GM19239 (cell line): ENCODE measurements around the gene LCE1B.

Experiments used
- DNase-seq: peaks from one replicate; pipeline ENCODE4 v3.0.0; 2011; ENCODE audit warnings: low spot score; ENCODE audit not compliant: insufficient read length
- FAIRE-seq: peaks from 2 replicates; lab custom pipeline; 2011; peaks lifted over from hg19 to GRCh38; lab: Jason Lieb, UNC

The LCE1B gene

DNA sequence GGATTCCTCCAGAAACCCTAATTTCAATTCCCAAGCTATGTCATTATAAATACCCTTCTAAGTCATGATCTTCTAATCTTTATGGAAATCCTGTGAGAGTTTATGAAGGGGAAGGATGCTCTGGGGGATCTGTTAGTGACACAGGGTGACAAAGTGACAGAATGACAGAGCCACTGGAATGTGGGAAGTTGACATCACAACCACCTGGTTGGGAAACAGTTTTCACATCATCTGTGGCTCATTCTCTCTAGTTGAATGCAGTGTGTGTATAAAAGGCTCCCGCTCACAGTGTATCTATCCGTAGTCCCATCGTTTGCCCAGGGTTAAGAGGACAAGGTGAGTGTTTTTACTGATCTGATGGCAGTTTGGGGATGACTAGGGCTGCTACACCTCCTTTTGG lies 47.9 kb downstream of the LCE1B start, which contains the start of gene LCE7A:
Gene LCE7A (plus strand): TSS at position 301 of the 400 bp plus-strand sequence. CDS start 702 bp downstream, outside the sequence.
- no peak for DNase-seq
- FAIRE-seq = no peak

DNA sequence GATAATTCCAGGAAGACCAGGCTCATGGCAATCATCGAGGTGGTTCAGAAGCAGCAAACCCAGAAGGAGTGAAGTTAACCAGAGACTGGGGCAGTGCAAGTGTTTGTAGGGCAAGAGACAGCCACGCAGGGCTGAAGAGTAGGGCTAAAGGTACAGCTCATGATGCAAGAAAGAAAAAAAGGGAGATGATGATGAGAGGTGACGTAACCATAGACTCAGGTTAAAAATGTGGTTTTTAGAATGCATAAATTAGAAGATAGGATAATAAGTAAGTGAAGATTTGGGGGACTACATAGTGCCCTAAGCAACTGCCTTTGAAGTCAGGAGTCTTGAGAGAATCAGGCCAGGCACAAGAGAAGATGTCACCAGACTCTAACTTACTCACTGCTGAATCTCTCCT lies 48.4 kb downstream of the LCE1B start:
- no peak for FAIRE-seq
- no peak for DNase-seq

DNA sequence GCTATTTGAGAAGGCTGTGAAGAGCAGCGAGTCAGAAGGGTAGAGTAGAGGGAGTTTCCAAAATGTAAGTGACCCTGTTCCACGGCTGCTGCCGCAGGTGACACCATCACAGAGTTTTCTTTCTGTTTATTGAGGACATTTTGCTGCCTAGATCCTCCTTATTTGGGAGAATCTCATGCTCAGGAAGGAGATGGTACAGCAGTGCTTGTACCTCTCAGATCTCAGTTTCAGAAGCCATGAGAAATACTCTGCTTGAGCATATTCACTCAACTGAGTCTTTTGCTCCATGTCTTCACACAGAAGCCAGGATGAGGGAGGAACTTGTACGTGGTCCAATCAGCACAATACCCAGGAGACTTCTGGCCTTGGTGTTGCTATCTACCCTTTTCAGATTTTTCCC lies 49.6 kb downstream of the LCE1B start:
- FAIRE-seq (no peak), DNase-seq (no peak)
